Measurements from ENCODE around the gene RXRA. TPM values are rescaled to one million over a fixed set of nuclear protein-coding genes. Genes with fewer than 3 reads are reported as not detected.

Gene RXRA
- total RNA-seq, 4 donors from 2014 or later: 53.5 to 61.5 (median 56.5) TPM

- 62 to 63% methylated on average over 16 to 28 of the region's 30 CpGs for WGBS, 2 donors
- Histone ChIP-seq H3K27me3 (no peaks in the 10 kb centered on the region), H3K4me3 (peak overlapping the region in 1 of 4 donors; percentile 24), H3K27ac (peak overlapping the region; percentile 85 to 96 (median 90)), H3K4me1 (peaks cover 9 to 90% (median 78%) of the 10 kb centered on the region in 4 donors), H3K36me3 (peaks cover 0 to 36% (median 2%) of the 10 kb centered on the region in 3 donors), H3K9me3 (no peaks in the 10 kb centered on the region)
- no peak for DNase-seq (ENCODE audit: low spot score in 2 of 2)
- TF ChIP-seq EP300 (IDR thresholded peaks at IDR 0.05) (no peak), POLR2A (IDR thresholded peaks at IDR 0.05) (no peak), CTCF (IDR thresholded peaks at IDR 0.05) (no peak)
These were observed 107.9 kb downstream of the RXRA start for GRCh38 chr9:134433909-134434882.

- Histone ChIP-seq H3K4me3 (peak overlapping the region in 1 of 4 donors; percentile 24), H3K27ac (peak overlapping the region; percentile 85 to 96 (median 90)), H3K4me1 (peaks cover 9 to 97% (median 78%) of the 10 kb centered on the region in 4 donors), H3K27me3 (no peaks in the 10 kb centered on the region), H3K36me3 (peaks cover 0 to 28% (median 0%) of the 10 kb centered on the region in 3 donors), H3K9me3 (no peaks in the 10 kb centered on the region)
- peak; percentile 90 to 95 for TF ChIP-seq EP300 (IDR thresholded peaks at IDR 0.05)
- no peak for TF ChIP-seq CTCF (IDR thresholded peaks at IDR 0.05)
- peak in 1 of 2 donors; percentile 38 for TF ChIP-seq POLR2A (IDR thresholded peaks at IDR 0.05)
- peak; percentile 96 to 98 for DNase-seq (ENCODE audit: low spot score in 2 of 2)
- 0 to 7% methylated on average over 8 to 16 of the region's 17 CpGs for WGBS, 2 donors
These were observed 108.7 kb downstream of the RXRA start for GRCh38 chr9:134434894-134435506.

- no peaks in the 10 kb centered on the region for H3K27me3 ChIP-seq
- no peak for TF ChIP-seq POLR2A (IDR thresholded peaks at IDR 0.05)
- peak overlapping the region; percentile 85 to 96 (median 90) for H3K27ac ChIP-seq
- no peaks in the 10 kb centered on the region for H3K9me3 ChIP-seq
- H3K4me1 ChIP-seq: peaks cover 9 to 94% (median 77%) of the 10 kb centered on the region in 4 donors
- peak overlapping the region in 1 of 4 donors; percentile 24 for H3K4me3 ChIP-seq
- 32 to 33% methylated on average over 13 to 17 of the region's 17 CpGs for WGBS, 2 donors
- peaks cover 0 to 21% (median 0%) of the 10 kb centered on the region in 3 donors for H3K36me3 ChIP-seq
- DNase-seq (ENCODE audit: low spot score in 2 of 2): no peak
These were observed 109.5 kb downstream of the RXRA start for GRCh38 chr9:134435550-134436378.

- peaks cover 0 to 20% (median 0%) of the 10 kb centered on the region in 3 donors for H3K36me3 ChIP-seq
- no peak for TF ChIP-seq POLR2A (IDR thresholded peaks at IDR 0.05)
- TF ChIP-seq EP300 (IDR thresholded peaks at IDR 0.05): no peak
- no peak for TF ChIP-seq CTCF (IDR thresholded peaks at IDR 0.05)
- peak overlapping the region; percentile 85 to 96 (median 90) for H3K27ac ChIP-seq
- no peak for DNase-seq (ENCODE audit: low spot score in 2 of 2)
- H3K9me3 ChIP-seq: no peaks in the 10 kb centered on the region
- peaks cover 9 to 90% (median 71%) of the 10 kb centered on the region in 4 donors for H3K4me1 ChIP-seq
- H3K4me3 ChIP-seq: no peak overlapping the region
- H3K27me3 ChIP-seq: no peaks in the 10 kb centered on the region
- 67 to 85% methylated on average over 12 of the region's 12 CpGs for WGBS, 2 donors
These were observed 110.1 kb downstream of the RXRA start for GRCh38 chr9:134436379-134436762.

- H3K36me3 ChIP-seq: peaks cover 0 to 16% (median 0%) of the 10 kb centered on the region in 3 donors
These were observed 110.7 kb downstream of the RXRA start for GRCh38 chr9:134436911-134437310.

More at GRCh38 chr9:134436911-134437310, 110.7 kb downstream of the RXRA start:
- TF ChIP-seq POLR2A (IDR thresholded peaks at IDR 0.05) (no peak), CTCF (IDR thresholded peaks at IDR 0.05) (no peak), EP300 (IDR thresholded peaks at IDR 0.05) (no peak)
- WGBS, 2 donors: 50 to 64% methylated on average over 13 of the region's 13 CpGs
- no peak for DNase-seq (ENCODE audit: low spot score in 2 of 2)
- H3K27me3 ChIP-seq: no peaks in the 10 kb centered on the region
- H3K27ac ChIP-seq: peak overlapping the region; percentile 85 to 96 (median 90)
- H3K4me3 ChIP-seq: no peak overlapping the region
- peaks cover 6 to 90% (median 71%) of the 10 kb centered on the region in 4 donors for H3K4me1 ChIP-seq
- H3K9me3 ChIP-seq: no peaks in the 10 kb centered on the region

All from tibial nerve (tissue), 4 donors.